Neural cell (in vitro differentiated cells): ENCODE results near the gene SLC2A5. TPM values are rescaled to one million over a fixed set of nuclear protein-coding genes. Genes with fewer than 3 reads are reported as not detected.

ENCODE experiments used
- H2AFZ ChIP-seq: fragments of 200-600, 300-800 bp; sonication (generic), shearing (Covaris generic); 2 replicates; pipeline ENCODE4 v1.6.0; 2014; ENCODE audit warnings: low read depth, mild to moderate bottlenecking, antibody characterized with exemption, low read length, moderate library complexity
- H3F3A ChIP-seq: fragments of 200-600 bp; shearing (Covaris generic); 2 replicates; pipeline ENCODE4 v1.6.1; 2016; ENCODE audit warnings: mild to moderate bottlenecking, moderate library complexity, mixed read lengths, antibody characterized with exemption, low read length; ENCODE audit not compliant: insufficient read depth, poor library complexity, severe bottlenecking
- H3K27ac ChIP-seq: fragments of 200-600, 300-800 bp; sonication (generic), shearing (Covaris generic); 2 replicates; pipeline ENCODE4 v1.5.1; 2014; ENCODE audit warnings: mild to moderate bottlenecking, low read length, moderate library complexity
- H3K27me3 ChIP-seq: fragments of 300-800, 200-600 bp; sonication (generic), shearing (Covaris generic); 2 replicates; pipeline ENCODE4 v1.6.0; 2014; ENCODE audit warnings: mild to moderate bottlenecking, low read depth, low read length, moderate library complexity; ENCODE audit not compliant: insufficient read depth
- H3K36me3 ChIP-seq: fragments of 300-800, 200-600 bp; sonication (generic), shearing (Covaris generic); 2 replicates; pipeline ENCODE4 v1.5.1; 2014; ENCODE audit warnings: mild to moderate bottlenecking, antibody characterized with exemption, low read length, moderate library complexity; ENCODE audit not compliant: insufficient read depth
- H3K4me2 ChIP-seq: fragments of 300-800, 200-600 bp; sonication (generic), shearing (Covaris generic); 2 replicates; pipeline ENCODE4 v1.6.0; 2014; ENCODE audit warnings: mild to moderate bottlenecking, low read length
- H3K4me3 ChIP-seq: fragments of 300-800, 200-600 bp; sonication (generic), shearing (Covaris generic); 2 replicates; pipeline ENCODE4 v1.5.1; 2014; ENCODE audit warnings: mild to moderate bottlenecking, low read length, moderate library complexity
- H3K79me2 ChIP-seq: fragments of 200-600 bp; shearing (Covaris generic); replicated peaks from 2 replicates; pipeline ENCODE4 v1.6.0; 2014; ENCODE audit warnings: mild to moderate bottlenecking, low read length, moderate library complexity; ENCODE audit not compliant: insufficient read depth
- H3K9ac ChIP-seq: fragments of 300-800, 200-600 bp; sonication (generic), shearing (Covaris generic); 2 replicates; pipeline ENCODE4 v1.6.1; 2016; ENCODE audit warnings: mild to moderate bottlenecking, low read length, mixed read lengths
- H3K9me2 ChIP-seq: fragments of 200-600 bp; shearing (Covaris generic); 2 replicates; pipeline ENCODE4 v1.6.1; 2016; ENCODE audit warnings: mild to moderate bottlenecking, low read length, mixed read lengths; ENCODE audit not compliant: insufficient read depth
- H3K9me3 ChIP-seq: fragments of 200-600, 300-800 bp; sonication (generic), shearing (Covaris generic); 2 replicates; pipeline ENCODE4 v1.6.1; 2016; ENCODE audit warnings: mild to moderate bottlenecking, mixed run types, low read length, moderate library complexity, mixed read lengths
- H4K20me1 ChIP-seq: fragments of 200-600 bp; shearing (Covaris generic); 2 replicates; pipeline ENCODE4 v1.6.1; 2016; ENCODE audit warnings: mild to moderate bottlenecking, mixed run types; ENCODE audit not compliant: insufficient read depth
- CTCF ChIP-seq: fragments of 450-650 bp; IDR thresholded peaks from 2 replicates; pipeline ENCODE4 v1.5.1; 2014; ENCODE audit warnings: antibody characterized with exemption, mild to moderate bottlenecking, moderate library complexity; ENCODE audit not compliant: poor library complexity, severe bottlenecking
- EP300 ChIP-seq: fragments of 450-650 bp; conservative IDR thresholded peaks from 2 replicates; pipeline ENCODE4 v1.6.1; 2014; ENCODE audit warnings: antibody characterized with exemption, mild to moderate bottlenecking, moderate library complexity; ENCODE audit not compliant: poor library complexity, severe bottlenecking
- EZH2 ChIP-seq: fragments of 200-600, 300-800 bp; shearing (Covaris generic), sonication (generic); IDR thresholded peaks from 2 replicates; pipeline ENCODE4 v1.6.1; 2014; ENCODE audit warnings: antibody characterized with exemption, low read length, borderline replicate concordance, mild to moderate bottlenecking; ENCODE audit not compliant: insufficient read depth, poor library complexity, severe bottlenecking
- MXI1 ChIP-seq: fragments of 450-650 bp; conservative IDR thresholded peaks from 2 replicates; pipeline ENCODE4 v1.6.1; 2014; ENCODE audit warnings: antibody characterized with exemption, mild to moderate bottlenecking; ENCODE audit not compliant: poor library complexity, severe bottlenecking
- POLR2AphosphoS5 ChIP-seq: IDR thresholded peaks from 2 replicates; pipeline ENCODE4 v1.6.1; 2012
- RAD21 ChIP-seq: fragments of 450-650 bp; conservative IDR thresholded peaks from 2 replicates; pipeline ENCODE4 v1.6.1; 2014; ENCODE audit warnings: antibody characterized with exemption, mild to moderate bottlenecking, moderate library complexity
- REST ChIP-seq: IDR thresholded peaks from 2 replicates; pipeline ENCODE4 v1.6.1; 2012; ENCODE audit warnings: borderline replicate concordance
- SMC3 ChIP-seq: fragments of 450-650 bp; conservative IDR thresholded peaks from 2 replicates; pipeline ENCODE4 v1.6.1; 2014; ENCODE audit warnings: antibody characterized with exemption, mild to moderate bottlenecking, moderate library complexity; ENCODE audit not compliant: poor library complexity
- TAF1 ChIP-seq: IDR thresholded peaks from 2 replicates; pipeline ENCODE4 v1.6.1; 2012; ENCODE audit warnings: low read depth
- polyA plus RNA-seq: library from polyadenylated mRNA; depleted of rRNA; stranded (reverse); fragments of >200 nt; gene quantifications from 2 replicates; pipeline ENCODE4 v1.2.3, GENCODE V29; 2014

Gene SLC2A5
- polyA plus RNA-seq, 1 donor from 2014 or later, result not detected

- no peaks in the 10 kb centered on the region for H3F3A ChIP-seq
- H3K79me2 ChIP-seq, result no peaks in the 10 kb centered on the region
- no peaks in the 10 kb centered on the region for H4K20me1 ChIP-seq
- H3K36me3 ChIP-seq, result no peaks in the 10 kb centered on the region
- TF ChIP-seq EZH2 (no peak), SMC3 (no peak), CTCF (no peak), RAD21 (no peak), EP300 (no peak), POLR2AphosphoS5 (no peak), TAF1 (no peak), REST (no peak), MXI1 (no peak)
- H3K9ac ChIP-seq, result no peak overlapping the region
- no peaks in the 10 kb centered on the region for H3K9me2 ChIP-seq
- H3K4me2 ChIP-seq, result no peak overlapping the region
- H3K4me3 ChIP-seq, result no peak overlapping the region
- no peaks in the 10 kb centered on the region for H3K9me3 ChIP-seq
- no peaks in the 10 kb centered on the region for H3K27me3 ChIP-seq
- H2AFZ ChIP-seq, result no peak overlapping the region
- no peak overlapping the region for H3K27ac ChIP-seq
Measured at GRCh38 chr1:9014475-9015375, 54.7 kb downstream of the SLC2A5 start.

GRCh38 chr1:9013819-9014218 lies 55.6 kb downstream of the SLC2A5 start:
- Histone ChIP-seq H3K9ac (no peak overlapping the region), H3K27me3 (no peaks in the 10 kb centered on the region), H3K9me2 (no peaks in the 10 kb centered on the region), H3K27ac (no peak overlapping the region), H4K20me1 (no peaks in the 10 kb centered on the region), H3K79me2 (no peaks in the 10 kb centered on the region), H3K4me2 (no peak overlapping the region), H2AFZ (no peak overlapping the region), H3F3A (no peaks in the 10 kb centered on the region), H3K36me3 (no peaks in the 10 kb centered on the region), H3K9me3 (no peaks in the 10 kb centered on the region), H3K4me3 (no peak overlapping the region)
- TF ChIP-seq EZH2 (no peak), TAF1 (no peak), SMC3 (no peak), RAD21 (no peak), MXI1 (no peak), CTCF (no peak)
